GM21786 (cell line): Measurements from ENCODE around the gene CACNA1A.
"Not testable (repeated sequence)": the region's sequence is repeated elsewhere in the genome, so short reads cannot be mapped to it uniquely, and the experiment has no call there.

Source experiments
- ATAC-seq: cut with Tn5 transposase; IDR thresholded peaks from one replicate; pipeline ENCODE4 v1.9.1; 2021; ENCODE audit not compliant: unreplicated experiment

The CACNA1A gene

GRCh38 chr19:13169769-13170168 is 336.5 kb downstream of the CACNA1A start:
- no peak for ATAC-seq

GRCh38 chr19:13166151-13166550 is 340.1 kb downstream of the CACNA1A start:
- ATAC-seq: not testable (repeated sequence)

DNA sequence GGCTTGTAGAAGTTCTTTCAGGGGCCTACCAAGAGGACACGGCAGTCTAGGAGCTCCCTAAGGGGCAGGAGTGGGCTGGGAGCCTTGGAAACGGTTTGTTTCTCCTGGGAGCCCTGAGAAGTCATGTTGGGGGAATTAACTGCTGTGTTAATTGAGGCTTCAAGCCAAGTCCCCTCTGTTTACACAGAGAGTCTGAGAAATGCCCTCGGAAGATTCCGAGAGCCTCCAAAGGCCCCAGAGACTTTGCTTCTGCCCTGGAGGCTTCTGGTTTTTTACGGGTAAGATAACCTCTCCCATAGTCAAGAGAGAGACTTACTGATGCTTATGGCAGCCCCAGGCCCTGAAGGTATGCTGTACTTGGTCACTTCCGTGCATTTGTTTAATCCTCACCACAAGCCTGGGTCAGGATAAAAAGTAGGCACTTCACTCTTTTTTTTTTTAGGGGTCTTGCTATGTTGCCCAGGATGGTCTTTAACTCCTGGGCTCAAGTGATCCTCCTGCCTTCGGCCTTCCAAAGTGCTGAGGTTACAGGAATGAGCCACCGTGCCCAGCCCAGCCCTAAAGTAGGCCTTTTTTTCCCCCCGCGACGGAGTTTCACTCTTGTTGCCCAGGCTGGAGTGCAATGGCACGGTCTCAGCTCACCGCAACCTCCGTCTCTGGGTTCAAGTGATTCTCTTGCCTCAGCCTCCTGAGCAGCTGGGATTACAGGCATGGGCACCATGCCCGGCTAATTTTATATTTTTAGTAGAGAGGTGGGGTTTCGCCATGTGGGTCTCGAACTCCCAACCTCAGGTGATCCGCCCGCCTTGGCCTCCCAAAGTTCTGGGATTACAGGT is 340.9 kb downstream of the CACNA1A start:
- ATAC-seq: no peak

DNA sequence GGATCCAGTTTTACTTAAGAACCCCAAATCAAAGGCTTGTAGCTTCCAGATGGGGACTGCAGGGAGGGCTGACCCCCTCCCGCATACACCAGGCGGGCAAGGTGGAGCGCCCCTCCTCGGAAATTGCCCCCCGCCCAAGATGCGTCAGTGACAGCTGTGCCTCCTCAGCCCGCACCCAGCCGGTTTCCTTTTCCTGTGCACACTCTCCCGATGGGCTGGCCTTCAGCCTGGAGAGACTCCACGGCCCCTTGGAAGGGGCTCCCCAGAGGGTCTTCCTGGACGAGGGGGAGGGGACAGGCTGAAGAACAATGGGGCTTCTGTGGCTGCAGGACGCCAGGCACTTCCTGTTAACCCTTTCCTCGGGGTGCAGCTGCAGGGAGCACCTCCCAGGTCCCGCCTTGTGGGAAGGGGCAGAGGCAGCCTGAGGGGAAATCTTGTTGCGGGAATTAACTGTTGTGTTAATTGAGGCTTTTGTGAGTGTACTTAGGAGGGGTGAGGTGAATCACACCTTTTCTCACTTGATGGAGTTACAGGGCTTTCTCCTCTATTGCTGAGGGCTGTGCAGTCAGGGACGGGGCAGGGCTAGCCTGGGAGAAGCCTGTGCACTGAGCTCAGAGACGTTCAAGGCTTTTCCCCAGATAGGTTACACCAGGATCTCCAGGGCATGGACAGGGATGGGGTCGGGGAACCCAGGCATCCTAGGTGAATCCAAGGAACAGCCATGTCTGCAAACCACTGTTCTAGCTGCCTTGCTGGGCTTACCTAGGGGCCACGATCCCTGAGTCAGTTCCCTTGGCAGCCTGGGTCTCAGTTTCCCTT is 341.7 kb downstream of the CACNA1A start:
- ATAC-seq: no peak

DNA sequence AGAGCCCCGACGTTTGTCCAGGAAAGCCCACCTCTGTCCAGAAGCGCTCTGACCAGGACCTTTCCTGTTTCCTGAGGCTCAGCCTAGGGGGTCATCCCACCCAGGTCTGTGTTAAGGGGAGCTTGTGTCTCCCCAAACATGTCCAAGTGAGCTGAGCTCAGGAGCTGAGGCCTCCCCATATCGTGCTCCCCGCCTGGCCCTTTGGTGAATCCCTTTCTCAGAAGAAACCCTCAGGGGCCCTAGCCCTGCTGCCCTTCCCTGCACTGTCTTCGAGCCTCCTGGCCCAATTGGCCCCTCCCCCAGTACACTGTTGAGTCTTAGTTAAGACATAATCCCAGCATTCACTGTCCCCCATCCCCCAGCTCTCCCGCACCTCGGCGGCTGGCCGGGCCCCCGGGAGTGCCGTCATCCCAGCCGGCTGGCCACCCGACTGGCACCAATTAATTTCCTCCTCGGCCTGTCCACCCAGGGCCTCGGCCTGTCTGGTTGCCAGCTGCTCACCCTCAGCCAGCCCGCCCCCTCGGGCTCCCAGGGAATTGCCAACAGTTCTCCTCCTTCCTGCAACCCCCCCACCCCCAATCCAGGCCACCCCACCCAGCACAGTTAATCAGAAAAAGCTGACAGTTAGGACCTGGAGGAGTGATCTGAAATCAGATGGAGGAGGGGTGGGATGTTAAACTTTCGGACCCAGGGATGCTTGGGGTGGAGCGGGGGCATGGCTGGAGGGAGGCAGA is 342.5 kb downstream of the CACNA1A start:
- no peak for ATAC-seq

DNA sequence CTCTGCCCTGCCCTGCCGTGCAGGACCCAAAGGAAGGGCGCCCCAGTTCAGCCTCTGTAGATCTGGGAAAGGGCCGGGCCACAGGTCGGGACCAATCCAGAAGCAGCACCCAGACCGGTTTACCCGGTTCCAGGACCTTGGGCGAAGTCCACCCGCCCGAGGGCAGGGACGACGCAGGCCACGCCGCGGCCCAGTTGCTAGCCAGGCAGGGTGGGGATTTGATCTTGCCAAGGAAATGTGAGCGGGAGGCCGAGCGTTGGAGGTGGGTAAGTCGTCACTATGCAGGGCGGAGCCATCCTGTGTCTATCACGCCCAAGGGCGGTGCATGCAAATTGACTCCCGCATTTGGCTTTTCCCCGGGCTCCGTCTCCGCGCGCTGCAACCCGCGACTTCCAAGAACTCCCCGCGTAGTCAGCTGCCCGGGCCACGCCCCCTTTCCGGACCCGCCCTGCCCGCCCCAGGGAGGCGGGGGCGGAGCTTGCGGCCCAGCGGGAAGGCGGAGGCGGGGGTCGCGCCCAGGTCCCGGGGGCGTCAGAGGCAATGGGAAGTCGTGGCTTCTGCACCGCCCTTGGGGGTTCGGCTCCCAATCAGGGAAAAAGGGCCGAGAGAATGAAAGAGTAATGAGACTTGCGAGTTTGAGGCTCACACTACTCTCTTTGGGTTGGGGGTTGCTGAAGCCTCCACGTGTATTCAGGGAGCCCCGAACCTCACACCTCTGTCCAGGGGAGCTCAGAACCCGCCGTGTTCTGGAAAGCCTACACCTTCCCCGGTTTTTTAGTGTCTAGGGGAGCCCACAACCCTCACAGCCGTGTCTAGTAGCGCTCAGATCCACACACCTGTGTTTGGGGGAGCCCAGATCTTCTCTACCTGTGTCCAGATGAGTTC is 343.3 kb downstream of the CACNA1A start:
- peak; percentile 43 for ATAC-seq

DNA sequence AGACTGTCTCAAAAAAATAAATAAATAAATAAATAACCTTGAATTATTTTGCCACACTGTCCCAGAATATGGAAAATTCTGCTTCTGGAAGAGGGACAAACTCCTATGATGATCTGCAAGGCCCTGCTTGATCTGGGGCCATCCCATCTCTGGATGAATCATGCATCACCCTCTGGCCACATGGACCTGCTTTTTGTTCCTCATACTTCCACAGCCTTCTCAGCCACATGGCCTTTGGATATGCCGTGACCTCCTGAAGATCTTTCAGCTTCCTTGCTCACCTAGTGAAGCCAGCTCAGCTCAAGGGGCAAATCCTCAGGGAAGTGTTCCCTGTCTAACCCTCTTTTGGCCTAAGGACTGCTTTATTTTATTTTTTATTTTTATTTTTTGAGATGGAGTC is 345.7 kb downstream of the CACNA1A start:
- no peak for ATAC-seq

DNA sequence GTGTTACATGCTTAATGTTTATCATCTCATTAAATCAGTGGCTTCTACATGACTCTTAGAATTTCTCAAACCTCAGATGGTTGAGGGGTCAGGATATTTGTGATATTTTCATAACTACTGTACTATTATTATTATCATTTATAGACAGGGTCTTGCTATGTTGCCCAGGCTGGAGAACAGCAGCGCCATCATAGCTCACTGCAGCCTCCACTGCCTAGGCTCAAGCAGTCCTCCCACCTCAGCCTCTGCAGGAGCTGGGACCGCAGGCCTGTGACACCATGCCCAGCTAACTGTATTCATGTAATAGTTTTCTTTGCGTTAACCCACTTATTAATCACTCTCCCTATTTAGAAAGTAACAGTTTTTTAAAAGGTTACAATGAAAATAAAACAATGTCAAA is 346.6 kb downstream of the CACNA1A start:
- no peak for ATAC-seq
